A673 (cell line): ENCODE results near the gene SRP9. TPM values are rescaled to one million over a fixed set of nuclear protein-coding genes. Genes with fewer than 3 reads are reported as not detected.

Source experiments
- BruUV-seq: library from RNA; stranded (reverse); fragments of 400-500 nt; replicated peaks from 2 replicates; lab custom pipeline; 2021; lab: Mats Ljungman, UMichigan
- CTCF ChIA-PET: fragments of 300-600 bp; sonication (Branson Sonifier 250); formaldehyde crosslinking; loops from one replicate; lab custom pipeline; 2022; ENCODE audit warnings: antibody characterized with exemption; lab: Charles Lee
- POLR2A ChIA-PET: fragments of 300-600 bp; sonication (Branson Sonifier 250); formaldehyde crosslinking; loops from one replicate; lab custom pipeline; 2022; ENCODE audit warnings: antibody characterized with exemption; ENCODE audit not compliant: low non-redundant PET; lab: Charles Lee
- DNase-seq: peaks from one replicate; pipeline ENCODE4 v3.0.0-alpha.2; 2015; ENCODE audit warnings: low spot score
- H3K27ac ChIP-seq: fragments of 200-600 bp; sonication (generic); 2 replicates; pipeline ENCODE4 v1.5.1; 2016; ENCODE audit warnings: mixed run types, low read depth, mild to moderate bottlenecking, mixed read lengths, antibody characterized with exemption, low read length; ENCODE audit not compliant: poor library complexity, severe bottlenecking
- H3K27me3 ChIP-seq: fragments of 200-600 bp; sonication (generic); replicated peaks from 2 replicates; pipeline ENCODE4 v1.6.1; 2017; ENCODE audit warnings: mixed run types, low read depth, mild to moderate bottlenecking, mixed read lengths, antibody characterized with exemption, low read length; ENCODE audit not compliant: insufficient read depth, poor library complexity
- H3K36me3 ChIP-seq: fragments of 200-600 bp; sonication (generic); 2 replicates; pipeline ENCODE4 v1.6.1; 2016; ENCODE audit warnings: mixed run types, mild to moderate bottlenecking, mixed read lengths, antibody characterized with exemption, low read length; ENCODE audit not compliant: insufficient read depth, poor library complexity, severe bottlenecking
- H3K4me1 ChIP-seq: fragments of 200-600 bp; sonication (generic); 2 replicates; pipeline ENCODE4 v1.6.1; 2017; ENCODE audit warnings: mixed run types, mild to moderate bottlenecking, mixed read lengths, antibody characterized with exemption, low read length; ENCODE audit not compliant: insufficient read depth, poor library complexity, severe bottlenecking
- H3K4me3 ChIP-seq: fragments of 200-600 bp; sonication (generic); 2 replicates; pipeline ENCODE4 v1.5.1; 2016; ENCODE audit warnings: low read depth, mixed run types, mild to moderate bottlenecking, mixed read lengths, low read length; ENCODE audit not compliant: poor library complexity, severe bottlenecking
- H3K9me3 ChIP-seq: fragments of 200-600 bp; sonication (generic); 2 replicates; pipeline ENCODE4 v1.6.1; 2016; ENCODE audit warnings: mixed run types, low read depth, mild to moderate bottlenecking, mixed read lengths, antibody characterized with exemption, low read length; ENCODE audit not compliant: poor library complexity, severe bottlenecking
- EZH2 ChIP-seq: fragments of 200-600 bp; sonication (generic); IDR thresholded peaks from 2 replicates; pipeline ENCODE4 v1.6.1; 2017; ENCODE audit warnings: borderline replicate concordance, low read depth, mild to moderate bottlenecking, mixed read lengths, antibody characterized with exemption, low read length; ENCODE audit not compliant: poor library complexity, severe bottlenecking
- intact Hi-C: fragments of 100-400 bp; cut with micrococcal nuclease; formaldehyde crosslinking; loops from one replicate; pipeline ENCODE4 v1.10.0; 2022; ENCODE audit not compliant: unreplicated experiment
- total RNA-seq: library from RNA; stranded (reverse); gene quantifications from 2 replicates; pipeline ENCODE4 v1.2.3, GENCODE V29; 2021
- TF ChIP-seq, protein P1 (sequence below): fragments of 300-800, 200-600 bp; sonication (generic); conservative IDR thresholded peaks from 2 replicates; pipeline ENCODE4 v1.5.1; 2017; ENCODE audit warnings: low read depth, mild to moderate bottlenecking, antibody characterized with exemption, low read length, moderate library complexity, mixed read lengths

SRP9 gene
- total RNA-seq, 1 experiment from 2014 or later = 486 TPM

DNA sequence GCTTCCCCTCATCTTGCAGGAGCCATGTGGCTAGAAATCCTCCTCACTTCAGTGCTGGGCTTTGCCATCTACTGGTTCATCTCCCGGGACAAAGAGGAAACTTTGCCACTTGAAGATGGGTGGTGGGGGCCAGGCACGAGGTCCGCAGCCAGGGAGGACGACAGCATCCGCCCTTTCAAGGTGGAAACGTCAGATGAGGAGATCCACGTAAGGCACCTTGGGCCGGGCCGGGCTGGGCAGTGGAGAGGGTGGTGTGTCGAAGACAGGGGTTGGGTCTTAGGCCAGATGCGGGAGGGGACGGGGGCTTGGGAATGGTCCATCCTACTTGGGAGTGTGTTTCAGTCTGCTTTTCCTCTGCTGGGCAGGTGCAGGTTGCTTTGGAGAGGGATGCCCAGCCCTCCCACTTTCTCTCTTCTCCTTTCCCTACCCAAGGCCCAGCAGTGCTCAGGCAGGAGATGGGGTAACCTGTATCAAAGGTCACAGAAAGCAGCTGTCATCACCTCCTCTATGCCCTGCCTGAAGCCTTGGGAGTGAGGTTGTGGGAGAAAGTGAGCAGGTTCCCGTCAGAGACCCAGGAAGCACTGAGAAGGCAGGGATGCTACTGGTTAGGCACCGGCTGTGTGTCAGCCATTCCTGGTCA lies 51.2 kb downstream of the SRP9 start:
- DNase-seq = no peak
- Histone ChIP-seq H3K36me3 (no peaks in the 10 kb centered on the region), H3K4me3 (no peak overlapping the region), H3K4me1 (no peaks in the 10 kb centered on the region), H3K9me3 (no peaks in the 10 kb centered on the region), H3K27ac (no peak overlapping the region), H3K27me3 (no peaks in the 10 kb centered on the region)
- intact Hi-C loops = no loop called here
- no TSS peak for BruUV-seq
- CTCF ChIA-PET = no interaction called here
- TF ChIP-seq EZH2 = no peak
- TF ChIP-seq, protein P1, sequence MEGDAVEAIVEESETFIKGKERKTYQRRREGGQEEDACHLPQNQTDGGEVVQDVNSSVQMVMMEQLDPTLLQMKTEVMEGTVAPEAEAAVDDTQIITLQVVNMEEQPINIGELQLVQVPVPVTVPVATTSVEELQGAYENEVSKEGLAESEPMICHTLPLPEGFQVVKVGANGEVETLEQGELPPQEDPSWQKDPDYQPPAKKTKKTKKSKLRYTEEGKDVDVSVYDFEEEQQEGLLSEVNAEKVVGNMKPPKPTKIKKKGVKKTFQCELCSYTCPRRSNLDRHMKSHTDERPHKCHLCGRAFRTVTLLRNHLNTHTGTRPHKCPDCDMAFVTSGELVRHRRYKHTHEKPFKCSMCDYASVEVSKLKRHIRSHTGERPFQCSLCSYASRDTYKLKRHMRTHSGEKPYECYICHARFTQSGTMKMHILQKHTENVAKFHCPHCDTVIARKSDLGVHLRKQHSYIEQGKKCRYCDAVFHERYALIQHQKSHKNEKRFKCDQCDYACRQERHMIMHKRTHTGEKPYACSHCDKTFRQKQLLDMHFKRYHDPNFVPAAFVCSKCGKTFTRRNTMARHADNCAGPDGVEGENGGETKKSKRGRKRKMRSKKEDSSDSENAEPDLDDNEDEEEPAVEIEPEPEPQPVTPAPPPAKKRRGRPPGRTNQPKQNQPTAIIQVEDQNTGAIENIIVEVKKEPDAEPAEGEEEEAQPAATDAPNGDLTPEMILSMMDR = no peak
- POLR2A ChIA-PET = no interaction called here

DNA sequence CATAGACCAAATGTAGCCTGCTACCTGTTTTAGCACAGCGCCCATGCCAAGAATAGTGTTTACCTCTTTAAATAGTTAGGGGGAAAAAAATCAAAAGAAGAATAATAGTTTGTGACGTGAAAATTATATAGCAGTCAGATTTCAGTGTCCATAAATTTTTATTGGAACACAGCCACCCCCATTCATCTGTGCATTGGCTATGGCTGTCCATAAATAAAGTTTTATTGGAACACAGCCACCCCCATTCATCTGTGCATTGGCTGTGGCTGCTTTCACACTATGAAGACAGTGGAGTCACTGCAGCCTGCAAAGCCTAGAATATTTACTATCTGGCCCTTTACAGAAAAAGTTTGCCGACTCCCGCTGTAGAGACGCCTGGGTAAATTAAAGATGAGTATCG lies 53.2 kb downstream of the SRP9 start:
- ChIA-PET POLR2A (no interaction called here), CTCF (interaction anchor here (0.6 kb wide), 1 partner anchor 168 kb away, joined by 9 read pairs; no protein-coding TSS in a partner anchor)
- Histone ChIP-seq H3K4me3 (no peak overlapping the region), H3K36me3 (no peaks in the 10 kb centered on the region), H3K27me3 (no peaks in the 10 kb centered on the region), H3K9me3 (no peaks in the 10 kb centered on the region), H3K27ac (no peak overlapping the region), H3K4me1 (peaks cover 7% of the 10 kb centered on the region)
- intact Hi-C loops = no loop called here
- TF ChIP-seq, protein P1 = no peak
- TF ChIP-seq EZH2 = no peak
- no TSS peak for BruUV-seq
- DNase-seq = no peak

DNA sequence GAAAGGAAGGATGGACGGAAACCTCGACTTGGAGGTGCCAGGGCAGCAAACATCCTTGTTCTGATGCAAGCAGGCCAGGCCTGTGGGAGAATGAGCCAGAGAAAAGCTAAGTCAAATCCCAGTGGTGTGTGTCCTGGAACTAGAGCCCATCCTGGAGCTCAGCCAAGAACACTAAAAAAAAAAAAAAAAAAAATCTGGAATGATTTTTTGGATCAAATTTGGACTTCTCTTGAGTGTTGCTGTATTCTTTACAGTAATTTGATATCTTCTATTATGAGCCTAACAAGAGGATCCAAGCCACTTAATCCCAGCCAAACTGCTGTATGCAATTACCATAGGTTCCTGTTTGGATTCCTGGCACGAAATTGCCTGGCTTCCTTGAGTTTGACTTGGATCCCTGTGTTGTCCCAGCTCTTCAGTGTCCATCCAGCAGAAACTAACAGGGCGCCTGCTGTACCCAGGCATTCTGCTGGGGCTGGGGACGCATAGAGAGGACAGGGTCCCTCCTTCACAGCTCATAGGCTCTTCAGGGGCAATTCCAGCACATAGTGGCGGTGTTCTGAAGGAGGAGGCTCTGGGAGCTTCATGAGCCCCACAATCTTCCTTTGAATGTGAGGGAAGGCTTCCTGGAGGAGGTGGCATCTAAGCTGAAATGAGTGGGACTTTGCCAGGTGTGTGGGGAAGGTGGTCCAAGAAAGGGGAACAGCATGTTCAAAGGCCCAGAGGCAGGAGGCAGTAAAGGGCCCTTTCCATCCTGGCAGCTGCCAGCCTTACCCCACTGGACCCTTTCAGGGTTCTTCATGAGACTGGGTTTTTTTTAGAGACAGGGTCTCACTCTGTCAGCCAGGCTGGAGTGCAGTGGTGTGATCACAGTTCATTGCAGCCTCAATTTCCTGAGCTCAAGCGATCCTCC lies 57.0 kb downstream of the SRP9 start:
- Histone ChIP-seq H3K9me3 (no peaks in the 10 kb centered on the region), H3K4me3 (no peak overlapping the region), H3K27me3 (no peaks in the 10 kb centered on the region), H3K4me1 (peaks cover 7% of the 10 kb centered on the region), H3K36me3 (no peaks in the 10 kb centered on the region), H3K27ac (no peak overlapping the region)
- TF ChIP-seq, protein P1 = no peak
- no peak for TF ChIP-seq EZH2
- no TSS peak for BruUV-seq
- ChIA-PET POLR2A (interaction anchor here (0.7 to 0.8 kb wide), 3 partner anchors 8 to 228 kb away, joined by 3 to 6 read pairs (median 3); no protein-coding TSS in a partner anchor), CTCF (interaction anchor here (0.6 to 1.1 kb wide), 2 partner anchors 18 to 58 kb away, joined by 5 read pairs; partner anchors contain the start of gene SRP9)
- intact Hi-C loops = no loop called here
- peak; percentile 61 for DNase-seq
